PC-3 (cell line): ENCODE measurements around the gene CDK4. TPM values are rescaled to one million over a fixed set of nuclear protein-coding genes. Genes with fewer than 3 reads are reported as not detected.
A peak's percentile ranks its signal among the peaks of the same experiment; 100 is the strongest.
"Not testable (repeated sequence)": the region's sequence is repeated elsewhere in the genome, so short reads cannot be mapped to it uniquely, and the experiment has no call there.

ENCODE experiments used
- ATAC-seq: fragments of 200-7000 bp; cut with Tn5 transposase; 2 replicates; pipeline ENCODE4 v1.9.1; 2020; ENCODE audit warnings: mild to moderate bottlenecking, moderate library complexity
- BruUV-seq: library from RNA; stranded (reverse); fragments of 400-500 nt; replicated peaks from 2 replicates; lab custom pipeline; 2021; lab: Mats Ljungman, UMichigan
- CTCF ChIA-PET: fragments of 300-600 bp; sonication (Branson Sonifier 250); formaldehyde crosslinking; loops from one replicate; lab custom pipeline; 2022; ENCODE audit warnings: antibody characterized with exemption; lab: Charles Lee
- POLR2A ChIA-PET: fragments of 300-600 bp; sonication (Branson Sonifier 250); formaldehyde crosslinking; loops from one replicate; lab custom pipeline; 2022; ENCODE audit warnings: antibody characterized with exemption; ENCODE audit not compliant: unreplicated experiment; lab: Charles Lee
- DNase-seq: peaks from one replicate; pipeline ENCODE4 v3.0.0-alpha.2; 2015
- H2AFZ ChIP-seq: fragments of 300-600 bp; sonication (generic); 2 replicates; pipeline ENCODE4 v1.6.0; 2016; ENCODE audit warnings: antibody characterized with exemption, low read length
- H3F3A ChIP-seq: fragments of 300-600 bp; sonication (generic); one replicate; pipeline ENCODE4 v1.6.0; 2017; ENCODE audit warnings: antibody characterized with exemption, low read length, control low read depth, mild to moderate bottlenecking; ENCODE audit not compliant: unreplicated experiment
- H3K27ac ChIP-seq: fragments of 300-600 bp; sonication (generic); 2 replicates; pipeline ENCODE4 v1.5.1; 2016; ENCODE audit warnings: mild to moderate bottlenecking, low read length
- H3K27me3 ChIP-seq: fragments of 300-600 bp; sonication (generic); 2 replicates; pipeline ENCODE4 v1.6.1; 2016; ENCODE audit warnings: low read length, mixed read lengths
- H3K36me3 ChIP-seq: fragments of 300-600 bp; sonication (generic); 2 replicates; pipeline ENCODE4 v1.6.1; 2016; ENCODE audit warnings: low read depth, mixed run types, low read length, mixed read lengths
- H3K4me1 ChIP-seq: fragments of 300-600 bp; sonication (generic); 2 replicates; pipeline ENCODE4 v1.5.1; 2016; ENCODE audit warnings: low read length; ENCODE audit not compliant: insufficient read depth
- H3K4me2 ChIP-seq: fragments of 300-600 bp; sonication (generic); 2 replicates; pipeline ENCODE4 v1.6.0; 2016; ENCODE audit warnings: low read length
- H3K4me3 ChIP-seq: fragments of 300-600 bp; sonication (generic); 2 replicates; pipeline ENCODE4 v1.5.1; 2016; ENCODE audit warnings: mild to moderate bottlenecking, low read length, mixed read lengths
- H3K79me2 ChIP-seq: fragments of 300-600 bp; sonication (generic); 2 replicates; pipeline ENCODE4 v1.6.1; 2017; ENCODE audit warnings: low read length, mixed read lengths
- H3K9ac ChIP-seq: fragments of 300-600 bp; sonication (generic); 2 replicates; pipeline ENCODE4 v1.6.0; 2016; ENCODE audit warnings: mild to moderate bottlenecking, low read length
- H3K9me2 ChIP-seq: fragments of 300-600 bp; sonication (generic); replicated peaks from 2 replicates; pipeline ENCODE4 v1.6.1; 2016; ENCODE audit warnings: mixed run types, low read length, mixed read lengths
- H3K9me3 ChIP-seq: fragments of 300-600 bp; sonication (generic); 2 replicates; pipeline ENCODE4 v1.6.1; 2016; ENCODE audit warnings: low read length, mixed read lengths
- H4K20me1 ChIP-seq: fragments of 300-600 bp; sonication (generic); 2 replicates; pipeline ENCODE4 v1.6.1; 2016; ENCODE audit warnings: low read length, mixed read lengths
- EZH2 ChIP-seq: fragments of 300-600 bp; sonication (generic); IDR thresholded peaks from one replicate; pipeline ENCODE4 v1.6.1; 2017; ENCODE audit warnings: antibody characterized with exemption, mild to moderate bottlenecking, low read length; ENCODE audit not compliant: unreplicated experiment
- EZH2phosphoT487 ChIP-seq: fragments of 300-600 bp; sonication (generic); IDR thresholded peaks from 2 replicates; pipeline ENCODE4 v1.6.1; 2018; ENCODE audit warnings: mild to moderate bottlenecking, antibody characterized with exemption, low read length, borderline replicate concordance
- intact Hi-C: fragments of 100-400 bp; cut with micrococcal nuclease; formaldehyde crosslinking; loops from 2 replicates; pipeline ENCODE4 v1.9.0; 2023
- total RNA-seq: library from RNA; depleted of rRNA; stranded (reverse); fragments of >200 nt; gene quantifications from 2 replicates; pipeline ENCODE4 v1.2.3, GENCODE V29; 2014
- TF ChIP-seq, protein P1 (sequence below): fragments of 300-600 bp; sonication (generic); conservative IDR thresholded peaks from 2 replicates; pipeline ENCODE4 v1.5.1; 2017; ENCODE audit warnings: antibody characterized with exemption, low read depth, mild to moderate bottlenecking, low read length

Gene CDK4
- total RNA-seq, 1 experiment from 2014 or later, result 212 TPM

DNA sequence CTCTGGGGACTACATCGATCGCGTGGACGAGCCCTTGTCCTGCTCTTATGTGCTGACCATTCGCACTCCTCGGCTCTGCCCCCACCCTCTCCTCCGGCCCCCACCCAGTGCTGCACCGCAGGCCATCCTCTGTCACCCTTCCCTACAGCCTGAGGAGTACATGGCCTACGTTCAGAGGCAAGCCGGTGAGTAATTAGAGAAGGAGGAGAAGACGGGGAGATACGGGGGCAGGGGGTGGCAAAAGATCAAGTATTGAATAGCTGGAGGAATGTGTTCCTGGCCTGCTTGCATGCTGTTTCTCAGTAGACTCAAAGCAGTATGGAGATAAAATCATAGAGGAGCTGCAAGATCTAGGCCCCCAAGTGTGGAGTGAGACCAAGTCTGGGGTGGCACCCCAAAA is 36.3 kb downstream of the CDK4 start:
- Histone ChIP-seq H3F3A (no peaks in the 10 kb centered on the region), H3K9me2 (no peaks in the 10 kb centered on the region), H3K27me3 (no peaks in the 10 kb centered on the region), H4K20me1 (no peaks in the 10 kb centered on the region), H3K4me3 (no peak overlapping the region), H3K9me3 (no peaks in the 10 kb centered on the region), H3K27ac (no peak overlapping the region), H3K4me2 (no peak overlapping the region), H3K4me1 (no peaks in the 10 kb centered on the region), H2AFZ (no peak overlapping the region), H3K9ac (no peak overlapping the region), H3K36me3 (peaks cover 11% of the 10 kb centered on the region; the same call in 1 of the 2 replicates), H3K79me2 (no peaks in the 10 kb centered on the region)
- ChIA-PET CTCF (no interaction called here), POLR2A (no interaction called here)
- TF ChIP-seq EZH2phosphoT487, result no peak
- TF ChIP-seq EZH2, result no peak
- TF ChIP-seq, protein P1, sequence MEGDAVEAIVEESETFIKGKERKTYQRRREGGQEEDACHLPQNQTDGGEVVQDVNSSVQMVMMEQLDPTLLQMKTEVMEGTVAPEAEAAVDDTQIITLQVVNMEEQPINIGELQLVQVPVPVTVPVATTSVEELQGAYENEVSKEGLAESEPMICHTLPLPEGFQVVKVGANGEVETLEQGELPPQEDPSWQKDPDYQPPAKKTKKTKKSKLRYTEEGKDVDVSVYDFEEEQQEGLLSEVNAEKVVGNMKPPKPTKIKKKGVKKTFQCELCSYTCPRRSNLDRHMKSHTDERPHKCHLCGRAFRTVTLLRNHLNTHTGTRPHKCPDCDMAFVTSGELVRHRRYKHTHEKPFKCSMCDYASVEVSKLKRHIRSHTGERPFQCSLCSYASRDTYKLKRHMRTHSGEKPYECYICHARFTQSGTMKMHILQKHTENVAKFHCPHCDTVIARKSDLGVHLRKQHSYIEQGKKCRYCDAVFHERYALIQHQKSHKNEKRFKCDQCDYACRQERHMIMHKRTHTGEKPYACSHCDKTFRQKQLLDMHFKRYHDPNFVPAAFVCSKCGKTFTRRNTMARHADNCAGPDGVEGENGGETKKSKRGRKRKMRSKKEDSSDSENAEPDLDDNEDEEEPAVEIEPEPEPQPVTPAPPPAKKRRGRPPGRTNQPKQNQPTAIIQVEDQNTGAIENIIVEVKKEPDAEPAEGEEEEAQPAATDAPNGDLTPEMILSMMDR, result no peak
- ATAC-seq (no peak), DNase-seq (no peak)
- intact Hi-C loops, result no loop called here
- BruUV-seq, result TSS peak; percentile 1

DNA sequence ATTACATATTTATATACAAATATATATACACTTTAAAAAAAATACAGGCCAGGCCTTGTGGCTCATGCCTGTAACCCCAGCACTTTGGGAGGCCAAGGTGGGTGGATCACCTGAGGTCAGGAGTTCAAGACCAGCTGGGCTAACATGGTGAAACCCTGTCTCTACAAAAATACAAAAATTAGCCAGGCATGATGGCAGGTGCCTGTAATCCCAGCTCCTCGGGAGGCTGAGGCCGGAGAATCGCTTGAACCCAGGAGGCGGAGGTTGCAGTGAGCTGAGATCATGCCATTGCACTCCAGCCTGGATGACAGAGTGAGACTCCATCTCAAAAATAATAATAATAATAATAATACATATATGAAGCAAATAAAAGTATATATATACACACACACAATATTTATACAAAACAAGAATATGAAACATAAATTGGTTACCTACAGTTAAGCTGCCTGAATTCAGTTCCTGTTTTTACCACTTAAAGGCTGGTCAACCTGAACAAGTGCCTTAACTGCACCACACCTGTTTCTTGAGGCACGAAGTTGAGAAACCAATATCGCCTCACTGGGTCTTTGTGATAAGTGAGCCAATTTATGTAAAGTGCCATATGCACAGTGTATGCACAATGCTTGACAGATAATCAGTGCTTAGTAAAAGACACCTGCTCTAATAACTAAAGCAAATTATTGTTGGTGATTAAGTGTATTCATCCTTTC is 36.9 kb downstream of the CDK4 start:
- H3F3A ChIP-seq, H3K4me3 ChIP-seq, H3K9me3 ChIP-seq, ATAC-seq, H2AFZ ChIP-seq, POLR2A ChIA-PET, H3K79me2 ChIP-seq, H4K20me1 ChIP-seq, intact Hi-C loops, H3K27me3 ChIP-seq, H3K9me2 ChIP-seq, H3K27ac ChIP-seq, H3K4me2 ChIP-seq, CTCF ChIA-PET, DNase-seq, BruUV-seq, H3K4me1 ChIP-seq, H3K9ac ChIP-seq: not testable (repeated sequence)
- peaks cover 11% of the 10 kb centered on the region; the same call in 1 of the 2 replicates for H3K36me3 ChIP-seq

GRCh38 chr12:57713209-57713608 is 38.9 kb downstream of the CDK4 start:
- H2AFZ ChIP-seq, result no peak overlapping the region
- H3K4me2 ChIP-seq, result no peak overlapping the region
- no peaks in the 10 kb centered on the region for H3K79me2 ChIP-seq
- H3K36me3 ChIP-seq, result no peaks in the 10 kb centered on the region
- intact Hi-C loops, result no loop called here
- no peak overlapping the region for H3K4me3 ChIP-seq
- no peaks in the 10 kb centered on the region for H4K20me1 ChIP-seq
- H3K27me3 ChIP-seq, result no peaks in the 10 kb centered on the region
- no peak overlapping the region for H3K9ac ChIP-seq
- no peaks in the 10 kb centered on the region for H3F3A ChIP-seq
- no peak for TF ChIP-seq EZH2phosphoT487
- TF ChIP-seq, protein P1, result no peak
- no peak for TF ChIP-seq EZH2
- no peak overlapping the region for H3K27ac ChIP-seq
- BruUV-seq, result no TSS peak
- no peaks in the 10 kb centered on the region for H3K9me3 ChIP-seq
- CTCF ChIA-PET, result no interaction called here
- POLR2A ChIA-PET, result no interaction called here
- no peak for DNase-seq
- no peak for ATAC-seq
- H3K9me2 ChIP-seq, result no peaks in the 10 kb centered on the region
- H3K4me1 ChIP-seq, result no peaks in the 10 kb centered on the region
